Type B pancreatic cell (in vitro differentiated cells): ENCODE results near the gene PPP1R37. TPM values are rescaled to one million over a fixed set of nuclear protein-coding genes. Genes with fewer than 3 reads are reported as not detected.
A peak's percentile ranks its signal among the peaks of the same experiment; 100 is the strongest.

Experiments used
- DNase-seq: peaks from one replicate; pipeline ENCODE4 v3.0.0; 2021; ENCODE audit warnings: mixed read lengths; ENCODE audit not compliant: unreplicated experiment; ENCODE audit errors: extremely low spot score
- H3K27ac Mint-ChIP-seq: 2 replicates; pipeline ENCODE4 v1.8.0; 2021; ENCODE audit warnings: mild to moderate bottlenecking, mixed read lengths
- H3K27me3 Mint-ChIP-seq: 2 replicates; pipeline ENCODE4 v1.8.0; 2021; ENCODE audit warnings: mixed read lengths
- H3K36me3 Mint-ChIP-seq: 2 replicates; pipeline ENCODE4 v1.8.0; 2021; ENCODE audit warnings: mixed read lengths
- H3K4me1 Mint-ChIP-seq: one replicate; pipeline ENCODE4 v1.8.0; 2021; ENCODE audit warnings: mixed read lengths; ENCODE audit not compliant: unreplicated experiment
- H3K4me3 Mint-ChIP-seq: 2 replicates; pipeline ENCODE4 v1.8.0; 2021; ENCODE audit warnings: mild to moderate bottlenecking, mixed read lengths
- H3K9me3 Mint-ChIP-seq: 2 replicates; pipeline ENCODE4 v1.8.0; 2021; ENCODE audit warnings: mixed read lengths
- CTCF ChIP-seq: fragments of 200-600 bp; sonication (generic); conservative IDR thresholded peaks from 2 replicates; pipeline ENCODE4 v1.5.0; 2021; ENCODE audit warnings: antibody characterized with exemption, mild to moderate bottlenecking
- total RNA-seq: library from RNA; stranded (reverse); gene quantifications from 2 replicates; pipeline ENCODE4 v1.2.1, GENCODE V29; 2021; ENCODE audit warnings: low replicate concordance

Gene PPP1R37
- total RNA-seq, 1 donor from 2014 or later: 44.7 TPM

DNA sequence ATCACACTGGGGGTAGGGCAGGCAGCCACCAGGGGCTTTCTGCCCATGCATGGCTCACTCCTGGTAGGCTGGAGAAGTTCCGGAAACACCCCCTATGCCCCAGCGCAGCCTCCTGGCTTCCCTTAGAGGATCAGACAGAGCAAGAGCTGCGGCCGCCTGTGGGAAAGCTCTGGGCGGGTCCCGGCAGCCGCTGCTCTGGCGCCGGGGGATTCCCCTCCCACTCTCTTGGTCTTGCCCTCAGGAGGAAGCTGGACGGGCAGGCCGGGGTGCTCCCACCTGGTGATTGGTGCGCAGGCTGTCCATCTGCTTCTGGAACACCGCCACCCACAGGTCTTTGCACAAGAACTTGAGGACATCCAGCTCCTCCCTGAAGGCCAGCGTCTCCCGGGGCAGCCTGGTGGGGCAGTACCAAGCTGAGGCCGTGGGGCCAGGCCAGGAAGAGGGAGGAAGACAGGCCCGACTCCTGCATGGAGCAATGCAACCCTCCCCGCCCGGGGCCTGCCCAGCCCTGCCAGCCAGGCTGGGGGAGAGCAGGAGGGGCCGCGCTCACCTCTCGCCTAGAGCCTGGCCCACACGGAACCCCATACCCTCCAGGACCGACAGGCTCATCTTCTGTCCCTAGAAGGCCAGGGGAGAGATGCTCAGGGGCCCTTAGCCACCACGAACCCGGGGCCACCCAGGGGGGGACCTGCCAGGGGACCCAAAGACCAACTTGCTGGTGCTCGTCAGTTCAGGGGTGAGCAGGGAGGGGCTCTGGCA, 71.8 kb downstream of the PPP1R37 start:
- peaks cover 4% of the 10 kb centered on the region for H3K27me3 Mint-ChIP-seq
- H3K9me3 Mint-ChIP-seq: no peaks in the 10 kb centered on the region
- no peaks in the 10 kb centered on the region for H3K36me3 Mint-ChIP-seq
- no peak overlapping the region for H3K4me3 Mint-ChIP-seq
- DNase-seq: no peak
- no peak for TF ChIP-seq CTCF
- H3K27ac Mint-ChIP-seq: no peak overlapping the region
- peaks cover 4% of the 10 kb centered on the region for H3K4me1 Mint-ChIP-seq

DNA sequence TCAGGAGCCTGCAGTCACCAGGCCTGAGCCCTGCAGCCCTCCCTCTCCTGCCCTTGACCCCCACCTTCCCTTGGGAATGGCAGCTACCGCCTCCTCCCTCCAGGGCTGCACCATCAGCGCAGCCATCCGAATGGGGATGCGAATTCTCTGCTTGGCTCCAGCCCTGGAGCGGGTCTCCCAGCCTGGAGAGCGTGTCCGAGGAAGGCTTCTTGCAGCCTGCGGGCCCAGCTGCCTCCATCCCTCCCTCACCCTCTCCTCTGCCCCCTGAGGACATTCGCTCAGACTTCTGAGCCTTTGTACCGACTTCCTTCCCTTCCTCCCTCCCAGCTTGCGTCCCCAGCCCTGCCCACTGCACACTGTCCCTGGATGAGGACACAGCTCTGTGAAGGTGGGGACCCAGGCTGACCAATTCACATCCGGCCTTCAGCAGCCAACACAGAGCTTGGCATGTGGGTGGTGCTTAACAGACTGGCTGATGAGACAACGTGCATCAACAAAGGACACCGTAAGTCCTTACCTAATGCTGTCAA, 73.8 kb downstream of the PPP1R37 start:
- no peaks in the 10 kb centered on the region for H3K36me3 Mint-ChIP-seq

DNA sequence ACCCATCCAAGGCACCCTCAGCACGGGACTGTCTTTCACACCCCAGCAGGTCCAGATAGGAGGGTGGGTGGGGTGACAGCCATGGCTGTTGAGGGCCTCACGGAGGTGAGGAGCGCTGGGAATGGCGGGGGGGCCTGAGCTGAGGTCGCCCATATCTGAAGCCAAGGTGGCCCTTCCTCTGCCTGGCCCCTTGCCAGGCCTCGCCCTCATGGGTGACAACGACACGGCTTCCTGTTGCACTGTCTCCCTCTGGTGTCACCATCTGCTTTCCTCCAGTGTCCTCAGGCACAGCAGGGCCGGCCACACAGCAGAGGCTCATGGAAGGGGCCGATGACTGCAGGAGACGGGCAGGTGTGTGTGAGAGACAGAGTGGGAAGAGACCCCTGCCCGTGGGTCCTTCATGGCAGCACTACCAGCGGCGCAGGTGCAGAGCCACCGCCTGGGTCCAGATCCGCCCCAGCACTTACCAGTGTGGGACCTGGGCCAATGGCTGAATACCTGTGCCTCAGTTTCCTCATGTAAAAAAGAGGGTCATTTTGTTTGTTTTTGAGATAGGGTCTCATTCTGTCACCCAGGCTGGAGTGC, 75.9 kb downstream of the PPP1R37 start:
- Mint-ChIP-seq H3K4me3 (no peak overlapping the region), H3K9me3 (no peaks in the 10 kb centered on the region), H3K27me3 (no peaks in the 10 kb centered on the region), H3K36me3 (no peaks in the 10 kb centered on the region), H3K27ac (no peak overlapping the region), H3K4me1 (peaks cover 9% of the 10 kb centered on the region)
- no peak for DNase-seq
- TF ChIP-seq CTCF: no peak

More for the DNA sequence above, 73.8 kb downstream of the PPP1R37 start:
- Mint-ChIP-seq H3K9me3 (no peaks in the 10 kb centered on the region), H3K4me3 (peak overlapping the region; percentile 41), H3K27me3 (no peaks in the 10 kb centered on the region), H3K4me1 (peaks cover 9% of the 10 kb centered on the region), H3K27ac (peak overlapping the region; percentile 72)
- no peak for DNase-seq
- TF ChIP-seq CTCF: no peak

- Mint-ChIP-seq H3K4me1 (peaks cover 9% of the 10 kb centered on the region), H3K36me3 (no peaks in the 10 kb centered on the region), H3K4me3 (no peak overlapping the region), H3K9me3 (no peaks in the 10 kb centered on the region), H3K27ac (no peak overlapping the region), H3K27me3 (no peaks in the 10 kb centered on the region)
- no peak for TF ChIP-seq CTCF
- DNase-seq: no peak
Measured at GRCh38 chr19:45169602-45170001, 76.6 kb downstream of the PPP1R37 start.

- Mint-ChIP-seq H3K9me3 (no peaks in the 10 kb centered on the region), H3K4me3 (no peak overlapping the region), H3K36me3 (no peaks in the 10 kb centered on the region), H3K27me3 (no peaks in the 10 kb centered on the region), H3K4me1 (peaks cover 11% of the 10 kb centered on the region), H3K27ac (peak overlapping the region; percentile 30)
- no peak for TF ChIP-seq CTCF
- no peak for DNase-seq
Measured at GRCh38 chr19:45170146-45171106, 77.4 kb downstream of the PPP1R37 start.
